Kidney epithelial cell (primary cell): ENCODE measurements around the gene CHST11. TPM values are rescaled to one million over a fixed set of nuclear protein-coding genes. Genes with fewer than 3 reads are reported as not detected.

Experiments used
- DNase-seq: peaks from one replicate; pipeline ENCODE4 v3.0.0-alpha.2; 2010; ENCODE audit warnings: low read depth
- H3K27me3 ChIP-seq: 2 replicates; pipeline ENCODE4 v1.6.0; 2011; ENCODE audit warnings: low read length; ENCODE audit not compliant: control insufficient read depth, insufficient read depth
- H3K36me3 ChIP-seq: 2 replicates; pipeline ENCODE4 v1.5.1; 2011; ENCODE audit warnings: low read length; ENCODE audit not compliant: control insufficient read depth, insufficient read depth
- H3K4me3 ChIP-seq: 2 replicates; pipeline ENCODE4 v1.5.1; 2011; ENCODE audit warnings: low read depth, mild to moderate bottlenecking, control low read depth, low read length
- total RNA-seq: library from RNA; depleted of rRNA; stranded (reverse); fragments of >200 nt; gene quantifications from 2 replicates; pipeline ENCODE4 v1.2.3, GENCODE V29; 2015
- TF ChIP-seq, protein P1 (sequence below): IDR thresholded peaks from 2 replicates; pipeline ENCODE4 v1.5.1; 2011; ENCODE audit warnings: mild to moderate bottlenecking, moderate library complexity, low read length, control low read depth, inconsistent platforms; ENCODE audit not compliant: insufficient read depth, poor library complexity, severe bottlenecking

The CHST11 gene
- total RNA-seq, 1 donor from 2014 or later = 32.6 TPM

DNA sequence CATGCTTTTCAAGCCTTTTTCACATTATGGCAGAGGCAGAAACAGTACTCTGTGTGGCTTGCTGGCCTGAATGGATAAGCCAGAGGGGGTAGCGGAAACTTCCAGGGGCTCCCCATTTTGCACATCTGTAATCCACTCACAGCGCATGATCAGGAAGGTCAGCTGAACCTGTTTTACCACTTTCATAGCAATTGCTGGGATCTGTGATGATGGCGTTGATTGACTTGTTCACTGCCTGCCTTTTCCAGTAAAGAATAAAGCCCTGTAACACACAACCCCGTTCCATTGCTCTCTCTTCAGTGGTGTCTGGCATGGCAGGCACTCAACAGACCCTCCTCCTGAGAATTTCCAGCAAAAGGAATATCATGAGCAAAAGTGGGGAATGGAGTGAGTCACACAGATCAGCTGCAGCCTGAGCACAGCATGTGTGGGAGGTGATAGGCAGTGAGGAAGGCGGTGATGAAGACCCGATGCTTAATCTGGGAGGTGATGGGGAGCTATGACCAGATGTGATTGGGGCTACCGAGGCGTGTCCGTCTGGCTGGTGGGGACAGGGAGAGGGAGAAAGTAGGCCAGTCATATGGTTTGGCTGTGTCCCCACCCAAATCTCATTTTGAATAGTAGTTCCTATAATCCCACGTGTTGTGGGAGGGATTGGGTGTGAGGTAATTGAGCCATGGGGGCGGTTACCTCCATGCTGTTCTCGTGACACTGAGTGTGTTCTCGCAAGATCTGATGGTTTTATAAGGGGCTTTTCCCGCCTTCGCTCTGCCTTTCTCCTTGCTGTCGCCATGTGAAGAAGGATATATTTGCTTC, 44.7 kb upstream of the CHST11 start:
- no peak overlapping the region for H3K4me3 ChIP-seq
- DNase-seq = no peak
- H3K27me3 ChIP-seq = no peaks in the 10 kb centered on the region

DNA sequence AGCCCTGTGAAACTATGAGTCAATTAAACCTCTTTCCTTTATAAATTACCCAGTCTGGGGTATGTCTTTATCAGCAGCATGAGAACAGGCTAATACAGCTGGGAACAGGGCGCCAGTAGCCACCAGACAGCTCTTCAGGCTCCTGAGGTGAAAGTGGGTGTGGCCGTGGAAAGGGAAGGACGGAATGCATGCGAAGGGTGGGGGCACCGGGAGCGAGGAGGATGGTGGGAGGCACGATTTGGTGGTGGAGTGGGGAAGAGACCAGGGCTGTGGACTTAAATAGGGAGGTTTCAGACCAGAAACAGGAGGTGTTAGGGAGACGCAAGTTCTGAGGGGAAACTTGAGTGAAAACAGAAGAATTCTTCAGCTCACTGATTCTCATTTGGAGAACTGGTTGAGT, 44.1 kb upstream of the CHST11 start:
- Histone ChIP-seq H3K36me3 (no peaks in the 10 kb centered on the region), H3K27me3 (no peaks in the 10 kb centered on the region), H3K4me3 (no peak overlapping the region)
- no peak for DNase-seq
- TF ChIP-seq, protein P1, sequence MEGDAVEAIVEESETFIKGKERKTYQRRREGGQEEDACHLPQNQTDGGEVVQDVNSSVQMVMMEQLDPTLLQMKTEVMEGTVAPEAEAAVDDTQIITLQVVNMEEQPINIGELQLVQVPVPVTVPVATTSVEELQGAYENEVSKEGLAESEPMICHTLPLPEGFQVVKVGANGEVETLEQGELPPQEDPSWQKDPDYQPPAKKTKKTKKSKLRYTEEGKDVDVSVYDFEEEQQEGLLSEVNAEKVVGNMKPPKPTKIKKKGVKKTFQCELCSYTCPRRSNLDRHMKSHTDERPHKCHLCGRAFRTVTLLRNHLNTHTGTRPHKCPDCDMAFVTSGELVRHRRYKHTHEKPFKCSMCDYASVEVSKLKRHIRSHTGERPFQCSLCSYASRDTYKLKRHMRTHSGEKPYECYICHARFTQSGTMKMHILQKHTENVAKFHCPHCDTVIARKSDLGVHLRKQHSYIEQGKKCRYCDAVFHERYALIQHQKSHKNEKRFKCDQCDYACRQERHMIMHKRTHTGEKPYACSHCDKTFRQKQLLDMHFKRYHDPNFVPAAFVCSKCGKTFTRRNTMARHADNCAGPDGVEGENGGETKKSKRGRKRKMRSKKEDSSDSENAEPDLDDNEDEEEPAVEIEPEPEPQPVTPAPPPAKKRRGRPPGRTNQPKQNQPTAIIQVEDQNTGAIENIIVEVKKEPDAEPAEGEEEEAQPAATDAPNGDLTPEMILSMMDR = no peak

More for the DNA sequence above, 44.7 kb upstream of the CHST11 start:
- TF ChIP-seq, protein P1 = no peak
- no peaks in the 10 kb centered on the region for H3K36me3 ChIP-seq

DNA sequence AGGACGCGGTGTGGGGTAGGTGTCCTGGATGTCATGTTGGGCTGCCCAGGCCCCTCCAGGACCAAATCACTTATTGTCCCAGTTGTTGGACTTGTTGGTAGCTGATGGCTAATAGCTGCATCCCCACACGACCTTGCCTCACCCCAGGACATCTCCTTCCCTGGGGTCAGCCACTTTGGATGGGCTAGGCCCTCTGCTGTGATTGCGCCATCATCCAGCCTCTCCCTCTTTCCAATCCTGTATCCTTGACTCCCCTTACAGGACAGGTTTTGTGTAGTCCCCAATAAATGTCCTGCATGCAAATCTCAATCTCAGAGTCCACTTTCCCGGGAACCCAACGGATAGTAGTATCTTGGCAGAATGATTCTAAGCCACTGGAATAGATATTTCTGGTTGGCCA, 43.4 kb upstream of the CHST11 start:
- H3K27me3 ChIP-seq = no peaks in the 10 kb centered on the region
- TF ChIP-seq, protein P1 = no peak

DNA sequence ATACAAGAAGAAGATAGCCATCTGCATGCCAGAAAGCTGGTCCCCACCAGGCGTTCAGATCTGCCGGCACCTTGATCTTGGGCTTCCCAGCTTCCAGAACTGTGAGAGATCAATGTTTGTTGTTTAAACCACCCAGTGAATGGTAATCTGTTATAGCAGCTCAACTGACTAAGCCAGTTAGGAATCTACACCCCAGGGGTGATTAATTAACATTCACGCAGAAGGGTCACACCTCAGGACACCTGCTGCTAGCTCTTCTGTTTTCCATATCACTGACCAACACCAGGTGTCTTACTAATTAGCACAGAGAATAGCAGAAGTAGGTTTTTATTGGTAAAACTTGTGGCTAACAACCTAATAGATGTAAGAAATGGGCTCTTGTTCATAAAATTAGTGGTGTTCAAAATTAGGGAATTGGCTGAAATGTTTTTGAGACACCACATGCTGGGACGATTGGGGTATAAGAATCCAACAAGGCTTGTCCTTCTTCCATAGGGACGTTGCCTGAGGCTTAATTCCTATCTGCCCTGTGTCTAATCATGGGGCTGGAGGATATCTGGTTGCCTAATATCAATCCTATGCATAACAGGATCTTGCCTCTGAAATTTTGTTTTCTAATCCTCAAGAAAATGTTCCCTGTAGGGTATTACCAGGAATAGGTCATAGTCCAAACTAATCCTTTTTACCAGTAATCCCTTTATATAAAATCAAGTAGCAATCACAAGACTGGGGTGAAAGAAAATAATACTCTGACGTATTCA, 42.0 kb upstream of the CHST11 start:
- Histone ChIP-seq H3K4me3 (no peak overlapping the region), H3K27me3 (no peaks in the 10 kb centered on the region), H3K36me3 (no peaks in the 10 kb centered on the region)
- no peak for DNase-seq
- TF ChIP-seq, protein P1 = no peak

More for the DNA sequence above, 43.4 kb upstream of the CHST11 start:
- DNase-seq = no peak
- Histone ChIP-seq H3K36me3 (no peaks in the 10 kb centered on the region), H3K4me3 (no peak overlapping the region)

DNA sequence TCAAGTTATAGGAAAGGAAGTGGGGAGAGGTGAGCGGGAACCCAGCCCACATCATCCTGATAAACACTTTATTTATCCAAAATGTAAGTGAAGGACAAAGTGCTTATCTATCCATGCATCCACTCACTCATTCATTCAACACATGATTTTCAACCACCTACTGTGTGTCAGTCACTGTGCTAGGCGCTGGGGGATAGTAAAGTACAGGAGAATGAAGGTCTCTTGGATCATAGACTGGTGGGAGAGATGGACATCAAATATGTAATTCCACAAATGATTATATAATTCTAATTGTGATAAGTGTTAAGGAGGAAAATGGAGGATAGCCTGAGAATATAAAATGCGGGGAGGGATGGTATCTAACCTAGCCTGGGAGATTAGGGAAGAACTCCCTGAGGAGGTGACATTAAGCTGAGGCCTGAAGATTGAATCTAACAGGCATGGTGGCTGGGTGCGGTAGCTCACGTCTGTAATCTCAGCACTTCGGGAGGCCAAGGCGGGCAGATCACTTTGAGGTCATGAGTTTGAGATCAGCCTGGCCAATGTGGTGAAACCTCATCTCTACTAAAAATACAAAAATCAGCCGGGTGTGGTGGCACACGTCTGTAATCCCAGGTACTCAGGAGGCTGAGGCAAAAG, 41.3 kb upstream of the CHST11 start:
- no peaks in the 10 kb centered on the region for H3K36me3 ChIP-seq
- H3K4me3 ChIP-seq = no peak overlapping the region
- no peak for DNase-seq
- TF ChIP-seq, protein P1 = no peak
- H3K27me3 ChIP-seq = no peaks in the 10 kb centered on the region
